Endothelial cell of hepatic sinusoid (primary cell): ENCODE measurements around the gene IL11RA.
"Not testable (repeated sequence)": the region's sequence is repeated elsewhere in the genome, so short reads cannot be mapped to it uniquely, and the experiment has no call there.

Experiments used
- in situ Hi-C: cut with HindIII; loops from 2 replicates; pipeline ENCODE4 v1.10.0; 2017; ENCODE audit warnings: low sequenced_read_pairs

IL11RA gene

DNA sequence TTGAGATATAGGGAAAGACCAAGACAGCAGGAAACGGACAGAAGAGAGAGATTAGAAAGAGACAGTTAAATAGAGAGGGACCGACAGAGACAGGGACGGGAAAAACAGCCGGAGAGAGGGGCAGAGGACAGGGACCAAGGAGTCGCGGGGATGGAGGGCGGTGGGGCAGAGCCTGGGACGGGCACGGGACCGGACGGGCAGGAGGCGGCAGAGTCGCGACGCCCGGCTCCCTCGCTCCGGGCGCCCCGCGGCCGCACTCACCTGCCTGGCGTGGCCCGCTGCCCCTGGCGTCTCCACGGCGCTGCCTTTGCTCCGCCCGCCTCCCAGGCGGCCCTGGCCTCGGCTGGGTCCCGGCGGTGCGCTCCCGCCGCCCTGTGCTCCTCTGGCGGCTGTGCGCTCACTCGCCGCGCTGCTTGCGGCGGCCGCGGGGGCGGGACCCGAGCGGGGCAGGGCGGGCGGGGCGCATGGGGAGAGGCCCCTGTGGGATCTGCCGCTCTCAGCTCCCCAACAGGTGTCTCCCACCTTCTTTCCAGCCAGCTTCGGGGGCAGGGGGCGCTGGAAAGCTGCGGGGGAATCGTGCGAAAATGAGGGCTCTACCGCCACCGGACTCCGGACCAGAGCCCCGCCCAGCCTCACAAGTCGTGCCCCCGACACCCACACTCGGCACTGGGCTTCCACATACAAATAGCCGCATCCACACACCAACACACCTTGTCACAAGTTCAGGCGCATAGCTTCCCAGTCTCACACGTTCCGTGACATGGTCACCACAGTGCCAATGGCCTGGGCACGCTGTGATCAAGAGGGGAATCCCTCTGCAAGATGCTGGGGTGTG is 23.1 kb upstream of the IL11RA start, which contains the start of gene ARID3C:
TSS of gene ARID3C (minus strand) at position 411 of the 835 bp plus-strand sequence. CDS start 1,052 bp downstream, outside the sequence.
- in situ Hi-C loops: no loop called here

DNA sequence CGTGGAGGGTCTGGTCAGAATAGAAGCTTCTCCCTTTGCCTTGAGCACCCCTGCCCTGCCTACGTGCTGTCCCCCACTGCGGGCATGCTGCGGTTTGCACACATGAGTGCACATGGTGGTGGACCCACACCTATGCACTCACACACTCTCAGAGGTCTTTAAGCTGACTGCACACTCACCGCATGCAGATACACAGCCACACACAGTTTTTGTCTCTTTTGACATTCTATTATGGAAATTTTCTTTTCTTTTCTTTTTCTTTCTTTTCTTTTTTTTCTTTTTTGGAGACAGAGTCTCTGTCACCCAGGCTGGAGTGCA is 22.5 kb upstream of the IL11RA start:
- in situ Hi-C loops: no loop called here

DNA sequence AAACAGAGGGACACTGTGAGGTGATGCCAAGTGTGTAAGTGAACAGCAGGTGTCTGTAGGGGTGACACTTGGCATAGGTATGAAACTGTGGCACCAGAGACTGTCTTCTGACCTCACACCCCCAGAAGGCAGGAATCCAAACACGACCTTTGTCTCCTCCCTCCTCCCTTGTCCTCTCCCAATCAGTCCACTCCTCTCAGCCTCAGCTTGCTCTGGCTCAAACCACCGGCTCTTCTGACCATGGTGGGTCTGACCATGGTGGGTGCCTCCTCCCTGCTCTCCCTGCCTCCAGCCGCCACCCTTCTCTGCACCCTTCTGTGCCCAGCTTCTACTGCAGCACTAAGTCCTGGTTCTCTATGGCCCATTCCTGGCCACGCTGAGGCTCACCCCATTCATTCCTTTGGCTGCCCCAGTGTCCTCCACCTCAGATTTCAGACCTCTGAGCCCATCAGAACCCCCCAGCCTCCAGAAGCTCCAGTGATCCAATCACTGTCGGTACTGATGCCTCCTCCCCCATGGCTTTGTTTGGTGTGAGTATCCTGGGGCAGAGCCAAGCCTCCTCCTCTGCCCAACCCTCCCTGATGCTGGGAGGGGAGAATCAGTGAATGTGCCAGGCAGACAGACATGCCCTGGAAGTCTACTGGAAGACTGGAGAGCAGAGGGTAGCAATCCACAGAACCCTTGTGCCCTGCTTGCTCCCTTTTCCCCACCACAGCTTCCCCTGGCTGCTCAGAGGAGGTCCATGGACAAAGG is 21.4 kb upstream of the IL11RA start:
- in situ Hi-C loops: no loop called here

DNA sequence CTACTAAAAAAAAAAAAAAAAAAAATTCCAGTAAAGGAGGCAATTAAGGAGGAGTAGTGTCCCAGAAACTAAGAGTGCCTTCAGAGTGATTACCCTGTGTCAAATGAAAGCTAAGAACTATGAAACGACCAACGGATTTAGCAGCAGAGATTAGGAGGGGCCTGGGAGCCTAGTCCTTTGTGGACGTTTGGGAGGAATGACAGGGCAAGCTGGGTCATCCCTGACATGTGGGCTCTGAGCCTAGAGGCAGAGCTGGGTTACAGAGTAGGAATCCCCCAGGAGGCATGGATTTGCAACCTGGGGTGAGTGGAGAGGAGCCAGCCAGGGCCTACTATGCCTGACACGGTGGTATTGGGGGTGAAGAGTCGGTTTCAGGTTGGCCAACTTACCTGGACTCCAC is 18.8 kb upstream of the IL11RA start:
- in situ Hi-C loops: no loop called here

DNA sequence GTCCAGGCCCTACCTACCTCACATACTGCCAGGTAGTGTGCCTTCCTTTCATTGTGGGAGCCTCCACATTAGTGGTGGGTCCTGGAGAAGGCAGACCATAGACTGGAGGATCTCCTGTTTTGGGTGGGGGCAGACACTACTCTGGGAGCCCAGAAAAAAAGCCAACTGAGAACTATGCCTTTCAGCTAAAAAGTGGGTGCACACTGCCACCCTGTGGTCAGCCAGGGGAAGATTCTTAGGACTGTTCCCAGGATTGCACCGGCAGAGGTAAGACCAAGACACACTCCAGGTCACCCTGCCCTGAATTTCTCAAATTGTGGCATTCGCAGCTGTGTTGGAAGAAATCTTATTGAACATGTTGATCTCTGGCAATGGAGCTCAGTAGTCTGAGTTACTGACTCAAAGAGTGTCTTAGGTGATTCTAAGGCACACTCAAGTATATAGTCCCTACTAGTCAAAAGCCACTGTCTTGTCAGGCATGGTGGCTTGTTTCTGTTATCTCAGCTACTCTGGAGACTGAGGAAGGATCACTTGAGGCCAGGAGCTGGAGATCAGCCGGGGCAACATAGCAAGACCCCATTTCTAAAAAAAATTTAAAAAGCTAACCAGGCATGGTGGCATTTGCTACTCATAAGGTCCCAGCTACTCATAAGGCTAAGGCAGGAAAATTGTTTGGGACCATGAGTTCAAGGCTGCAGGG is 18.0 kb upstream of the IL11RA start:
- in situ Hi-C loops: no loop called here

DNA sequence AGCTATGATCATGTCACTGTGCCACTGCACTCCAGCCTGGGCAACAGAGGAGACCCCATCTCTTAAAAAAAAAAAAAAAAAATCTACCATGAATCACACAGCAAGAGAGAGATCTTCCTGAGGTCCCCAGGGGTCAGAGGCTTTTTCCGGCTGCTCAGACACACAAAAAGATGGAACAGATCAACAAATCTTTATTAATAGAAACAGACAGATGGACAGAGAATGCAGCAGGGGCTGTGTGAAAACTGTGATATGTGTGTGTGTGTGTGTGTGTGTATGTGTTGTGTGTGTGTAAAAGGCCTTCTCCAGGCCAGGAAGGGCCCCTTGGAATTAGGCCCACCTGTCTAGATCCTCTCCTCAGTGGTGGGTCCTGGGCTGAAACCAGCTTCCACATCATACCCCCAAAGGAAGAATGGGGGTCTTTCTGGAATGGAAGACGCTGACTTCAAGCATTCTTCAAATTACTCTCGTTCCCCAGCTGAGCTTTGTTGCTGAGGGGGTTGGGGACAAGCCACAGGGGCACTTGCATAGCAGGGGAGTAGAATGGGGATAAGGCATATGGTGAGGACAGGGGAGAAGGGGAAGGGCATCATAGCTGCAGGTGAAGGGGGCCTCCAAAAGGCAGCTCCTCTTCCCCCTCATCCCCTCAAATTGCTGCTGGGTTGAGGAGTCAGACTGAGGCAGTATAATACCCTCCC is 17.3 kb upstream of the IL11RA start:
- in situ Hi-C loops: no loop called here

DNA sequence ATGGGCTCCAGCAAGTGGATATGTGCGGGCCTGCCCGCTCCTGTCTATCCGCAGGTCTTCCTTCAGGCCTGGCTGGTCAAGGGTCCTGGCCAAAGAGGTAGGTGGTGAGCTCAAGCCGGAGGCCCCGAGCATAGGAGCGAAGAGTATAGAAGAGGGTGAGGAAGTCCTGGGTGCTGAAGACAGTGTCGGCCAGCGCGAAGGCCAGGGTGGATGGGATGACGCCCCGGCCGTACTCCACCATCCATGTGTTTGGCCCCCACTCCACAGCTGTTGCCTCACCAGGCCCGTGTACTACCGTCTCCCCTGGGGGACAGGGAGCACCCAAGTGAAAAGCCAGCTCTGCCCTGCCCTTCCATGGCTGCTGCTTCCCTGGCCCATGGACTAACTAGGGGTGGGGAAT is 16.4 kb upstream of the IL11RA start:
- in situ Hi-C loops: no loop called here

DNA sequence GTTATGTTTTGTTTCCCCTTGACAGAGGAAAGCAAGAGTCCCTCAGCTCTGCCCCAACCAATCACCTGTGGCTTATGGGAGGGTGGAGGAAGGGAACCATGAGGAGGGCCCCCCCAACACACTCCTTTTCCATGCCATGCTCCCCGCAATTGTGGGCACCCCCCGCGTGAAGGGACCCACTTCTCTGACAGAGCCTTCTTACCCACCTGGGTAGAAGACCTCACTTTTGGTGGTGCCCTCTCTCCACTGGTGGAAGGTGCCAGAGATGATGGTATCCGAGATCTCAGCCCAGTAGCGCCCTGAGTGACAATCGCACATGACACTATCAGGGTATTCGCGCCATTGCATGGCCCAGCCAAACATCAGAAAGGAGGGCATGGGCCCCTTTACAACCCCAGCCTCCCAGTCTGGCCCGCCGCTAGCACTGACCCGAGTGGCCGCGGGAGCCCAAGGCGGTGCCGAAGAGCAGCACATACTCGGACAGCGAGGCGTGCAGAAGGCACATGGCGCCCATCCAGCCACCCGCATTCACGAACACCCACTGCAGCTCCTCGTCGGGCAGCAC is 15.1 kb upstream of the IL11RA start:
- in situ Hi-C loops: no loop called here

DNA sequence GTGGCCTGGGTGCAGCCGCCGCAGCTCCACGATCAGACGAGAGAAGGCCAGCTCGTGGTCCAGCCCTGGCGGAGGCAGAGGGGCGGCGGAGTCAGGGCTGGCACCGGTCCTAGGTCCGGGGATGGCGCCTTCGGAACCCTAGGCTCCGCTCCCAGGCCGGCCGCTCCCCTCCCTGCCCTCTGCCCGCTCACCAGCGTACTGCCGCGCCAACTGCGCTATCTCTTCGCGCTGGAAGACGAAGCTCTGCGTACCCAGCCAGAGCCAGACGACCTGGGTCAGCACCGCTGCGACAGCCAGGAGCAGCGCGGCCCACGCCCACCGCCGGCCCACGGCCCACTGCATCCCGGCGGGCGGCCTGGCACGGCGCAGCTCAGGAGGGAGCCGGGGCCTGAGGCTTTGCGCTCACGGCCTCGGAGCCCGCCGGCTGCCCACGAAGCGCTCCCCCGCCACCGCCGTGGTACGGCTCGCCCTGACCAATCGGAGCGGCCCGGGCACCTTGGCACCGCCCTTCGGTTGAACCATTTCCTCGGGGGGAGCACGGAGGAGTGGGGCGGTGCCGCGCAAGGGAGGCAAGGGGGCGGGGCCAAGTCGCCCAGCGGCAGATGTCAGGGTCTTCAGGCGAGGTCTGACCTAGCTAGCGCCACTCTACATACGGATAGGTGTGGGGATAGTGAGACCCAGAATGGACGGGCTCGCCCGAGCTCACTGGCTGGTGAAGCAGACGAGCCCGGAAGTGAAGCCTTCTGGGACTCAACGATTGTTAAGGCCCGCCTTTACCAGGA is 14.4 kb upstream of the IL11RA start, which contains the start of gene SIGMAR1:
TSS of gene SIGMAR1 (minus strand) at position 432 of the 782 bp plus-strand sequence. CDS start at position 342, 90 bp downstream.
- in situ Hi-C loops: no loop called here

DNA sequence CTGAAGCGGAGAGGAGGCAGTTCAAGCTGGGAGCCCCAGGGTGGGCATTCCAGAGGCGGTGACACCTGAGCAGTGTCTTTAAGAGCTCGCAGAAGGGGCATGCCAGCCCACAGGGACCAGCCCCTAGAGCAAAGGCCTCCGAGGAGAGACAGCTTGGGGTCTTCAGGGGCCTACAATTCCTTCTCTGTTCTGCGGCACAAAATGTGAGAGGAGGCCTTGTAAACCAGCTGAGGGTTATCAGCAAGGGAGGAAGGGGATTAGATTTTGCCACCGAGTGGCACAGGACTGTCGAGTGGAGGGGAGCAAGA is 13.9 kb upstream of the IL11RA start:
- in situ Hi-C loops: no loop called here

DNA sequence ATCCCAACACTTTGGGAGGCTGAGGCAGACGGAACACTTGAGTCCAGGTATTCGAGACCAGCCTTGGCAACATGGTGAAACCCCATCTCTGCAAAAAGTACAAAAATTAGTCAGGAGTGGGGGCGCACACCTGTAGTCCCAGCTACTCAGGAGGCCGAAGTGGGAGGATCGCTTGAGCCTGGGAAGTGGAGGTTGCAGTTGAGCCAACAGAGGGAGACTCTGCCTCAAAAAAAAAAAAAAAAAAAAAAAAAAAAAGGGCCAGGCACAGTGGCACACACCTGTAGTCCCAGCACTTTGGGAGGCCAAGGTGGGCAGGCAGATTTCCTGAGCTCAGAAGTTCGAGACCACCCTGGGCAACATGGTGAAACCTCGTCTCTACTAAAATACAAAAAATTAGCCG is 12.7 kb upstream of the IL11RA start:
- in situ Hi-C loops: not testable (repeated sequence)

DNA sequence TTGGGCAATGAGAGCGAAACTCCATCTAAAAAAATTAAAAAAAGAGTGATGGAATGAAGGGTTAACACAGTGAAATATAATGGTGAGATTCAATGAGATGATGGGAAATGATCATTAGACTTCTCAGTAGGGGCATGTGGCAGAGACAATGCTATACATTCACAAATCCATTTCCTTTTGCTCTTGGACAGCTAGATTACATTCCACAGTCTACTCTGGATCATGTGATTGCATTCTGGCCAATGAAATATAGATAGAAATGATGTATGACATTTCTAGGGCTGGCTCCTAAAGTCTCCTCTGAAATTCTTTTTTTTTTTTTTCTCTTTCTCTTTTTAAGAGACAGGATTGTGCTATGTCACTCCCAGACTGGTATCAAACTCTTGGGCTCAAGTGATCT is 9.3 kb upstream of the IL11RA start:
- in situ Hi-C loops: no loop called here

DNA sequence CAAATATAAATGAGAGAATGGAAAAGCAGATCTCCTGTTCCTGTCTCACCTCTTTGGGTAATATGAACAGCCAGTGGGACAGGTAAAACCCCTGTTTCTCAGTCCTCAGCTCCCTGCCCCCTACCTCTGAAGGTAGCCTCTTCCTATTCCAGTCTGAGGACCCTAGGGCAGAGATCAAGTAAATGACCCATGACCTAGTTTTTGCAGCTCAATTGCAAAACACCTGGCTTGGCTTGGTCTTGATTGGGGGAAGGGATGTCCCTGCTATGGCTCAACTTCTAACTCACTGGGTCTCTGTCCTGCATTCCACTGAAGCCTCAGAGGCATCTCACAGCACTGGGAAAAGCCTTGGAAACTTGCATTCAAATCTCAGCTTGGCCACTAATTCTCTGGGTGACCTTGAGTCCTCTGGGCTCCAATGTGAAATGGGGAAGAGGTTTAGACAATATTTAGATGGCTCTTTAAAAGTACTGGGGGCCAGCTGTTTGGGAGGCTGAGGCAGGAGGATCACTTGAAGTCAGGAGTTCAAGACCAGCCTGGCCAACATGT is 7.1 kb upstream of the IL11RA start:
- in situ Hi-C loops: no loop called here

DNA sequence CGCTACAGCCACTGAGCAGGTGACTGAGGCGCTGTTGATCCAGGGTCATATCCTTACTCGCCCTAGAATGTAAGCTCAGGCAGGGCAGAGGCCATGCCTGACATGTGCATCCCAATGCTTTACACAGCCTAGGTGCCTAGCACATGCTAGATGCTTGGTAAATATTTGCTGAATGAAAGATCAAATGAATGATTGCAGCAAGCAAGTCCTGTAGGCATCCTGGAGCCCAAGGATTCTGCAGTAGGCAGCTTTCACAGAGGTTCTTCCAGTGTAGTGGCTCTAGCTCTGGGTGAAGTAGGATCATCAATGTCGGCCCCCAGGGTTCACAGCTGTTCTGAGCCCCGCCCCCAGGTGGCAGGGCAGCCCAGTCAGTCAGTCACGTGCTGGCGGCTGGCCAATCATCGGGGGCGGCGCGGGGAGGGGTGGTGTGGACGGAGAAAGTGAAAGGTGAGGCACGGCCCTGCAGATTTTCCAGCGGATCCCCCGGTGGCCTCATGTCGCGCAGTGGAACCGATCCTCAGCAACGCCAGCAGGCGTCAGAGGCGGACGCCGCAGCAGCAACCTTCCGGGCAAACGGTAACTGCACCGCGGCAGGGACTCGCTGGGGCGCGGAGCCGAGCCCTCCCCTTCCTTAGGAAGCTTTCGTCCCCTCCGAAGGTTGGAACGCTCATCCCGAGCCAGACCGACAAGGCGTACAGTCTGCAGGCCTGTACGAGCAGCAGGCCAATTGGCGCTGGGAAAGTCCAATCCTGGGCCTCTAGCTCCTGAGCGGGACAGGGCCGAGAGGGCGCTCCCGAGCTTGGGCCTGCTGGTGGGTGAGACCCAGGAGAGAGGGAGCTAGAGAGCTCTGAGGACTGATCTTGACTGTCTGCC is 5.5 kb upstream of the IL11RA start, which contains the start of gene GALT:
TSS of gene GALT (plus strand) at position 465 of the 873 bp plus-strand sequence. CDS start at position 495, 30 bp downstream.
- in situ Hi-C loops: no loop called here

DNA sequence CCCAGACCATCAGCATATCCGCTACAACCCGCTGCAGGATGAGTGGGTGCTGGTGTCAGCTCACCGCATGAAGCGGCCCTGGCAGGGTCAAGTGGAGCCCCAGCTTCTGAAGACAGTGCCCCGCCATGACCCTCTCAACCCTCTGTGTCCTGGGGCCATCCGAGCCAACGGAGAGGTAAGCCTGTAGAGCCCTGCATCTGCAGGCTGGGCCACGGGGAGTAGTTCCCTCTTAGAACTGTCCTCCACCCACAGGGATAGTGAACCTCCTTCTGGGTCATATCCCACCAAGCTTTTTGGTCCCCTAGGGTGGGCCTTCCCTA is 4.9 kb upstream of the IL11RA start:
- in situ Hi-C loops: no loop called here

DNA sequence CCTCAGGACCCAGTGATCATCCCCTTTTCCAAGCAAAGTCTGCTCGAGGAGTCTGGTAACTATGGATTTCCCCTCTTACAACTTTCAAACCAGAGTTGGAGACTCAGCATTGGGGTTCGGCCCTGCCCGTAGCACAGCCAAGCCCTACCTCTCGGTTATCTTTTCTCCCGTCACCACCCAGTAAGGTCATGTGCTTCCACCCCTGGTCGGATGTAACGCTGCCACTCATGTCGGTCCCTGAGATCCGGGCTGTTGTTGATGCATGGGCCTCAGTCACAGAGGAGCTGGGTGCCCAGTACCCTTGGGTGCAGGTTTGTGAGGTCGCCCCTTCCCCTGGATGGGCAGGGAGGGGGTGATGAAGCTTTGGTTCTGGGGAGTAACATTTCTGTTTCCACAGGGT is 4.3 kb upstream of the IL11RA start:
- in situ Hi-C loops: no loop called here

DNA sequence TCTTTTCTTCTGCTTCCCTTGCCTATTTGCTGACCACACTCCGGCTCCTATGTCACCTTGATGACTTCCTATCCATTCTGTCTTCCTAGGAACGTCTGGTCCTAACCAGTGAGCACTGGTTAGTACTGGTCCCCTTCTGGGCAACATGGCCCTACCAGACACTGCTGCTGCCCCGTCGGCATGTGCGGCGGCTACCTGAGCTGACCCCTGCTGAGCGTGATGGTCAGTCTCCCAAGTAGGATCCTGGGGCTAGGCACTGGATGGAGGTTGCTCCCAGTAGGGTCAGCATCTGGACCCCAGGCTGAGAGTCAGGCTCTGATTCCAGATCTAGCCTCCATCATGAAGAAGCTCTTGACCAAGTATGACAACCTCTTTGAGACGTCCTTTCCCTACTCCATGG is 3.3 kb upstream of the IL11RA start:
- in situ Hi-C loops: no loop called here

DNA sequence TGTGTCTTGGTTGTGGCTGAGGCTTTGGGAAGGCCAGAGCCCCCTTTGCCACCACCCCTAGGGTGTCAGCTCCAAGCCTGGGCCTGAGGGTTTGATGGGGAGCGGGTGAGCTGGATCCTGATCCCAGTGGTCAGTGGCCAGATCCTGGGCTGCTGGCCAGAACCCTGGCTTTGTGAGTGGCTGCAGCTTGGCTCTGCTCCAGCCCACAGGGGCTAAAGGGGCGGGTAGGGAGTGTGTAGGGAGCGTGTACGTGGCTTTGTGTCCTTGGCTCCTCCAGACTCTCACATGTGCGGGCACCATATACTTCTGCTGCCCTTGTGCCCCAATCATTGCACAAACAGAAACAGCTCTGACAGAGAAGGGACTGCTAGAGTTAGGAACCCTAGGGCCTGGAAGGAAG is 1.2 kb upstream of the IL11RA start:
- in situ Hi-C loops: no loop called here

DNA sequence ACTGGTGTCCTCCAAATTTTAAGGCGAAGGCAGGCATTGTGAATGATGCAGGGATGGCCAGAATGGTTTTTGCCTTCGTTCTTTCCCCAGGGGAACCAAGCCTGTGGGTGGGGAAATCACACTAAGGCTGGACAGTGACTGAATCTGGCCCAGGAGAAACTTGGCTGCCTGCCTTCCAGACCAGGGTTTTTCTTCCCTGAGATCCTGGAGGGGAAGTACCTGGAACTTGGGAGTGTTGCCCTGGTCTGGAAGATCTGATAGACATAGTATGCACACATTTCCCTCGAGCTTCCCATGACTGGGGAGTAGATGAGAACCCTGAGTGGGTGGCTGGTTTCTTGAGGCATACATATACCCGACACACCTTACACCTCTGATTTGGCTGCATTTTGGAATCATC is 664 bp upstream of the IL11RA start:
- in situ Hi-C loops: no loop called here
